GM10266 (cell line): ENCODE data around the gene RNPEPL1.

Source experiments
- DNase-seq: peaks from one replicate; pipeline ENCODE4 v3.0.0; 2012; ENCODE audit errors: extremely low spot score
- CTCF ChIP-seq: IDR thresholded peaks from 2 replicates; pipeline ENCODE4 v1.5.1; 2012; ENCODE audit warnings: mild to moderate bottlenecking, low read depth; ENCODE audit not compliant: control insufficient read depth, insufficient read depth; ENCODE audit errors: missing control alignments

RNPEPL1 gene

GRCh38 chr2:240620859-240621258 is 52.6 kb downstream of the RNPEPL1 start:
- TF ChIP-seq CTCF, result no peak
- no peak for DNase-seq

GRCh38 chr2:240622060-240622411 is 53.8 kb downstream of the RNPEPL1 start:
- DNase-seq, result no peak
- no peak for TF ChIP-seq CTCF

- TF ChIP-seq CTCF, result no peak
- DNase-seq, result no peak
These were observed 54.4 kb downstream of the RNPEPL1 start for GRCh38 chr2:240622531-240623235.

- DNase-seq, result no peak
- TF ChIP-seq CTCF, result no peak
These were observed 55.3 kb downstream of the RNPEPL1 start for GRCh38 chr2:240623531-240624010.

GRCh38 chr2:240624011-240624949 is 56.0 kb downstream of the RNPEPL1 start:
- no peak for DNase-seq
- no peak for TF ChIP-seq CTCF

GRCh38 chr2:240624950-240625621 is 56.8 kb downstream of the RNPEPL1 start, which contains the start of gene GPR35:
TSS of gene GPR35 (plus strand) at chr2:240625480. CDS start at chr2:240629953, 4,473 bp downstream.
- TF ChIP-seq CTCF, result peak; percentile 8
- peak; percentile 83 for DNase-seq
